ACC112 (cell line): ENCODE results near the gene RAMACL.
"Not testable (repeated sequence)": the region's sequence is repeated elsewhere in the genome, so short reads cannot be mapped to it uniquely, and the experiment has no call there.

ENCODE experiments used
- H2AFZ ChIP-seq: fragments of 200-600 bp; sonication (generic); one replicate; pipeline ENCODE4 v1.6.0; 2017; ENCODE audit warnings: antibody characterized with exemption, low read length; ENCODE audit not compliant: unreplicated experiment
- H3K27ac ChIP-seq: fragments of 200-600 bp; sonication (generic); 2 replicates; pipeline ENCODE4 v1.5.1; 2014; ENCODE audit warnings: low read depth, mild to moderate bottlenecking, antibody characterized with exemption, low read length, moderate library complexity
- H3K27me3 ChIP-seq: fragments of 200-600 bp; sonication (generic); 2 replicates; pipeline ENCODE4 v1.6.1; 2014; ENCODE audit warnings: mild to moderate bottlenecking, antibody characterized with exemption, low read length, moderate library complexity, mixed read lengths; ENCODE audit not compliant: insufficient read depth
- H3K36me3 ChIP-seq: fragments of 200-600 bp; sonication (generic); 2 replicates; pipeline ENCODE4 v1.6.1; 2016; ENCODE audit warnings: mild to moderate bottlenecking, antibody characterized with exemption, low read length, moderate library complexity, mixed read lengths; ENCODE audit not compliant: insufficient read depth
- H3K4me1 ChIP-seq: fragments of 200-600 bp; sonication (generic); one replicate; pipeline ENCODE4 v1.6.1; 2016; ENCODE audit warnings: low read length, mixed read lengths; ENCODE audit not compliant: insufficient read depth, unreplicated experiment, control insufficient read depth
- H3K4me3 ChIP-seq: fragments of 200-600 bp; sonication (generic); 2 replicates; pipeline ENCODE4 v1.5.1; 2014; ENCODE audit warnings: mild to moderate bottlenecking, low read depth, low read length
- H3K79me2 ChIP-seq: fragments of 200-600 bp; sonication (generic); one replicate; pipeline ENCODE4 v1.6.0; 2016; ENCODE audit warnings: low read length; ENCODE audit not compliant: control insufficient read depth, unreplicated experiment, insufficient read depth

Gene RAMACL

GRCh38 chr6:166586424-166587156, at the start of gene RAMACL:
RAMACL (minus strand) TSS chr6:166586678; CDS start chr6:166586477, 201 bp downstream.
- H3K4me1 ChIP-seq: peaks cover 22% of the 10 kb centered on the region
- peaks cover 3% of the 10 kb centered on the region; the same call in 1 of the 2 replicates for H3K36me3 ChIP-seq
- H3K4me3 ChIP-seq: no peak within 1 kb of the TSS
- H3K27ac ChIP-seq: no peak within 1 kb of the TSS
- H3K27me3 ChIP-seq: no peaks in the 10 kb centered on the region
- no peak within 1 kb of the TSS for H2AFZ ChIP-seq
- peaks cover 68% of the 10 kb centered on the region for H3K79me2 ChIP-seq

- Histone ChIP-seq H3K79me2 (no peaks in the 10 kb centered on the region), H3K36me3 (no peaks in the 10 kb centered on the region), H3K27ac (no peak overlapping the region), H3K27me3 (no peaks in the 10 kb centered on the region; the same call in 1 of the 2 replicates), H3K4me1 (peaks cover 3% of the 10 kb centered on the region), H3K4me3 (no peak overlapping the region), H2AFZ (no peak overlapping the region)
These were observed 48.8 kb upstream of the RAMACL start for GRCh38 chr6:166635013-166635970.

DNA sequence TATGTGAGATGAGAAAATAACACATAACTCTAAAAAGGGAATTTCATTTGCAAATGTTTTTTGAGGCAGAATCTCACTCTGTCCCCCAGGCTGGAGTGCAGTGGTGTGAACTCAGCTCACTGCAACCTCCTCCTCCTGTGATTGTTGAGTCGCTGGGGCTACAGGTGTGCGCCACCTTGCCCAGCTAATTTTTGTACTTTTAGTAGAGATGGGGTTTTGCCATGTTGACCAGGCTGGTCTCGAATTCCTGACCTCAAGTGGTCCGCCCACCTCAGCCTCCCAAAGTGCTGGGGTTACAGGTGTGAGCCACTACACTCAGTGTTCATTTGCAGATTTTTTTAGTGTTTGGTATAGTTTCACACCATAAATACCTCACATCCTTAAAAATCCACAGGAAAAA, 48.1 kb upstream of the RAMACL start:
- not testable (repeated sequence) for H2AFZ ChIP-seq, H3K27ac ChIP-seq, H3K79me2 ChIP-seq, H3K4me1 ChIP-seq, H3K4me3 ChIP-seq, H3K27me3 ChIP-seq, H3K36me3 ChIP-seq

GRCh38 chr6:166633732-166634535, 47.5 kb upstream of the RAMACL start:
- no peak overlapping the region for H2AFZ ChIP-seq
- no peaks in the 10 kb centered on the region for H3K36me3 ChIP-seq
- no peaks in the 10 kb centered on the region for H3K27me3 ChIP-seq
- peaks cover 9% of the 10 kb centered on the region for H3K4me1 ChIP-seq
- no peak overlapping the region for H3K27ac ChIP-seq
- H3K79me2 ChIP-seq: no peaks in the 10 kb centered on the region
- H3K4me3 ChIP-seq: no peak overlapping the region

DNA sequence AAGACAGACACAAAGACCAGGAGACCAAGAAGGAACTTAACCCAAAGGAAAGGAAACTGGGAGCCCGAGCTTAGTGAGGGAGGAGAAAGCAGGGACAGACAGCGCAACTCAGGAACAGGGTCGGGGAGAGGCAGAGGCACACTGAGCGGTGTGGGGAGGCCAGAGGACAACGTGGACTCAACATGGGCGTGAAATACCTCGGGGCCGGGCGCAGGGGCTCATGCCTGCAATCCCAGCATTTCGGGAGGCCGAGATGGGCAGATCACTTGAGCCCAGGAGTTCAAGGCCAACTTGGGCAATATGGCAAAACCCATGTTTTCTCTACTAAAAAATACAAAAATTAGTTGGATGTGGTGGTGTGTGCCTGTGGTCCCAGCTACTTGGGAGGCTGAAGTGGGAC, 46.3 kb upstream of the RAMACL start:
- Histone ChIP-seq H3K79me2 (no peaks in the 10 kb centered on the region), H3K36me3 (no peaks in the 10 kb centered on the region), H3K4me3 (no peak overlapping the region), H3K27me3 (no peaks in the 10 kb centered on the region), H3K27ac (no peak overlapping the region), H3K4me1 (peaks cover 18% of the 10 kb centered on the region), H2AFZ (no peak overlapping the region)

DNA sequence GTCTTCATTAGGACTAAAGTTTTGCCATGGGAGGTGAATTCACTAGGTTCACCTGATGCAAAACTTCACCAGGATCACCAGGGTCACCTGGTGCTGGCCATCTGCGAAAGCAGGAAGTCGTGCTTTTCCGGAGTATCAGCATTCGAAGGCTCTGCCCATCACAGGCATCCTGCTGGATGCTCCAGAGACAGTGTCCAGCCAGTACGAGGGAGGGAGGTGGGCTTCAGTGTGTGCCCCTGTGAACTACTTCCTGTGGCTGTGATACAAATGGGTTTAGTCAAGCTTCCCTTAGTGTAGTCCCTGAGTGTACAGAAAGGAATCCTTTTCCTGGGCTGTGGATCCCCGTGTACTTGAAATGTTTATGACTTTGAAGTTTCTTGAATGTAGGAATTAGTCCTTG, 44.0 kb upstream of the RAMACL start:
- Histone ChIP-seq H3K27ac (no peak overlapping the region), H2AFZ (no peak overlapping the region), H3K79me2 (peaks cover 15% of the 10 kb centered on the region), H3K4me1 (peaks cover 20% of the 10 kb centered on the region), H3K36me3 (no peaks in the 10 kb centered on the region), H3K27me3 (no peaks in the 10 kb centered on the region), H3K4me3 (no peak overlapping the region)

- H3K79me2 ChIP-seq: peaks cover 20% of the 10 kb centered on the region
- no peak overlapping the region for H3K4me3 ChIP-seq
- no peaks in the 10 kb centered on the region for H3K36me3 ChIP-seq
- no peak overlapping the region for H3K27ac ChIP-seq
- no peak overlapping the region for H2AFZ ChIP-seq
- peaks cover 26% of the 10 kb centered on the region for H3K4me1 ChIP-seq
- H3K27me3 ChIP-seq: no peaks in the 10 kb centered on the region
These were observed 43.1 kb upstream of the RAMACL start for GRCh38 chr6:166629628-166630027.

- H3K4me1 ChIP-seq: peaks cover 37% of the 10 kb centered on the region
- H3K27ac ChIP-seq: peak overlapping the region; percentile 54
- peak overlapping the region; percentile 63 for H2AFZ ChIP-seq
- peaks cover 27% of the 10 kb centered on the region for H3K79me2 ChIP-seq
- peaks cover 2% of the 10 kb centered on the region for H3K36me3 ChIP-seq
- H3K4me3 ChIP-seq: peak overlapping the region; percentile 76
- no peaks in the 10 kb centered on the region for H3K27me3 ChIP-seq
These were observed 41.7 kb upstream of the RAMACL start for GRCh38 chr6:166627875-166628801.

DNA sequence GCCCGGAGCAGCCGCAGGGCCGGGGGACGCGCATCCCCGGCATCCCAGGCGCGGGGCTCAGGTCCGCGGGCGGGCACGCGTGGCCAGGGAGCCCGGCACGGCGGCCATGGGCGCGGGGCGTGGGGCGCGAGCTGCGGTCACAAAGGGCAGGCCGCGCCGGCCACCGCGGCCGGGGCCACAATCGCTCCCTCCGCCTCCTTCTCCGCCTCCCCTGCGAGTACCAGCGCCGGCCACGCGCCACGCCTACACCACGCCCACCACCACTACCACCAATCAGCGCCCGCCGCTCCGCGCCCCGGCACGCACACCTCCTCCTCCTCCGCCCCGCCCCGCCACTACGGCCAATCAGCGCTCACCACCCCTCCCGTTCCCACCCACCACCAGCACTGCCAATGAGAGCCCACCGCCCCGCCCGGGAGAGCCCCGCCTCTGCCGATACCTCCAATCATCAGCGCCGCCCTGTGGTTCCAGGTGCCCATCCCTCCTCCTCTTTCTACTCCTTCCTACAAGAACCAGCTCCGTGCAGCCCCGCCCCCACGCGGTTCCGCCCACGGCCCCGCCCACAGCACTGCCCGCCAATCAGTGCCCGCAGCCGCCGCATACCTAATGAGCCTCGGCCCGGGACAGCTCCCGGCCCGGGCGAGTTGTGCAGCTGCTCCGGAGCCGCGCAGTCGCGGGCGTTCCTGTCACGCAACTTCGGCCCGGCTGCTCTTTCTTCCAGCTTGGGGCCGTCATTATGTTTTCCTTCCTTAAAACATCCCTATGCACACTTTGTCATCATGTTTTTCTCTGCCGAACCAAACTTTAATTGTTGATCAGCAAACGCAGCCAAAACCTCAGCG, 40.8 kb upstream of the RAMACL start, which contains the start of gene RPS6KA2:
TSS of gene RPS6KA2 (minus strand) at position 219 of the 842 bp plus-strand sequence. CDS start 232 bp downstream, outside the sequence.
- peaks cover 46% of the 10 kb centered on the region for H3K4me1 ChIP-seq
- H3K79me2 ChIP-seq: peaks cover 36% of the 10 kb centered on the region
- H3K27me3 ChIP-seq: no peaks in the 10 kb centered on the region
- peak within 1 kb of the TSS; percentile 99 for H3K4me3 ChIP-seq
- H3K27ac ChIP-seq: peak within 1 kb of the TSS; percentile 100
- peak within 1 kb of the TSS; percentile 63 for H2AFZ ChIP-seq
- H3K36me3 ChIP-seq: peaks cover 11% of the 10 kb centered on the region
